GM19025 (cell line): ENCODE data around the gene GRN.
A peak's percentile ranks its signal among the peaks of the same experiment; 100 is the strongest.

Source experiments
- ATAC-seq: cut with Tn5 transposase; IDR thresholded peaks from one replicate; pipeline ENCODE4 v1.9.1; 2021; ENCODE audit warnings: mild to moderate bottlenecking, low read depth, moderate library complexity; ENCODE audit not compliant: unreplicated experiment

GRN gene

GRCh38 chr17:44344939-44345453 is at the start of gene GRN:
Gene GRN, plus strand, starts transcription at chr17:44345302. Its CDS starts 3,863 bp downstream, at chr17:44349165.
- peak; percentile 53 for ATAC-seq

GRCh38 chr17:44297975-44298374 is 47.1 kb upstream of the GRN start:
- no peak for ATAC-seq

- ATAC-seq = no peak
Measured at GRCh38 chr17:44304651-44305050, 40.5 kb upstream of the GRN start.

- ATAC-seq = no peak
Measured at GRCh38 chr17:44307387-44308186, 37.5 kb upstream of the GRN start.

- no peak for ATAC-seq
Measured at GRCh38 chr17:44308320-44308818, 36.7 kb upstream of the GRN start, which contains the start of gene RUNDC3A. Gene RUNDC3A, plus strand, starts transcription at chr17:44308601. Its CDS starts 232 bp downstream, at chr17:44308833.

- ATAC-seq = no peak
Measured at GRCh38 chr17:44308865-44309264, 36.2 kb upstream of the GRN start.

- no peak for ATAC-seq
Measured at GRCh38 chr17:44309472-44309871, 35.6 kb upstream of the GRN start.

- ATAC-seq = no peak
Measured at GRCh38 chr17:44310188-44310587, 34.9 kb upstream of the GRN start.

- ATAC-seq = no peak
Measured at GRCh38 chr17:44310609-44311376, 34.3 kb upstream of the GRN start.

GRCh38 chr17:44311562-44312181 is 33.4 kb upstream of the GRN start:
- no peak for ATAC-seq

- ATAC-seq = no peak
Measured at GRCh38 chr17:44312396-44313104, 32.6 kb upstream of the GRN start.

- ATAC-seq = no peak
Measured at GRCh38 chr17:44314031-44314430, 31.1 kb upstream of the GRN start.

- no peak for ATAC-seq
Measured at GRCh38 chr17:44314524-44314868, 30.6 kb upstream of the GRN start.

- ATAC-seq = no peak
Measured at GRCh38 chr17:44314869-44315661, 30.0 kb upstream of the GRN start.

GRCh38 chr17:44315760-44316731 is 29.1 kb upstream of the GRN start:
- no peak for ATAC-seq

GRCh38 chr17:44317545-44317944 is 27.6 kb upstream of the GRN start:
- no peak for ATAC-seq

GRCh38 chr17:44318077-44318892 is 26.8 kb upstream of the GRN start:
- ATAC-seq = no peak

- no peak for ATAC-seq
Measured at GRCh38 chr17:44320066-44320465, 25.0 kb upstream of the GRN start.
